K562 (cell line): ENCODE results near the gene HEXD. TPM values are rescaled to one million over a fixed set of nuclear protein-coding genes. Genes with fewer than 3 reads are reported as not detected.

Experiments
- AFF4 ChIP-seq: sonication (generic); formaldehyde crosslinking; IDR thresholded peaks from 2 replicates; pipeline ENCODE4 v1.8.0; 2023; ENCODE audit warnings: mild to moderate bottlenecking, missing genetic modification reagents
- BDP1 ChIP-seq: IDR thresholded peaks from 3 replicates; pipeline ENCODE4 v1.6.1; 2011; ENCODE audit not compliant: insufficient read length, insufficient read depth
- CBX1 ChIP-seq: sonication (generic); IDR thresholded peaks from 2 replicates; pipeline ENCODE4 v1.6.1; 2016; ENCODE audit warnings: antibody characterized with exemption, low read depth, mild to moderate bottlenecking
- CGGBP1 ChIP-seq: fragments of 250-450 bp; sonication (Bioruptor Pico); IDR thresholded peaks from 2 replicates; pipeline ENCODE4 v1.9.0; 2021; ENCODE audit warnings: mild to moderate bottlenecking
- DNMT1 ChIP-seq: fragments of 450-650 bp; IDR thresholded peaks from 2 replicates; pipeline ENCODE4 v1.6.1; 2016; ENCODE audit warnings: antibody characterized with exemption, mild to moderate bottlenecking
- HNRNPL ChIP-seq: fragments of 200-400 bp; formaldehyde crosslinking; IDR thresholded peaks from 2 replicates; pipeline ENCODE4 v1.6.1; 2017; ENCODE audit warnings: low read depth, mild to moderate bottlenecking, low read length
- IFI16 ChIP-seq: fragments of 250-450 bp; sonication (Bioruptor Pico); IDR thresholded peaks from 2 replicates; pipeline ENCODE4 v2.1.2; 2022; ENCODE audit warnings: mild to moderate bottlenecking, inconsistent platforms
- MYBL2 ChIP-seq, 2 experiments: fragments of 450-650 bp in 1 of 2; sonication (generic) in 1 of 2; formaldehyde crosslinking in 1 of 2; IDR thresholded peaks; 2 replicates each; pipeline versions ENCODE4 v1.6.1 to v1.8.1; 2017 to 2022; ENCODE audit warnings: borderline replicate concordance in 1 of 2, inconsistent platforms in 1 of 2, low read depth in 1 of 2, mild to moderate bottlenecking in 1 of 2, missing genetic modification reagents in 1 of 2, moderate library complexity in 1 of 2
- PRDM10 ChIP-seq: fragments of 450-650 bp; IDR thresholded peaks from 2 replicates; pipeline ENCODE4 v1.6.1; 2018; ENCODE audit not compliant: partially characterized antibody
- SAFB ChIP-seq: fragments of 200-400 bp; formaldehyde crosslinking; IDR thresholded peaks from 2 replicates; pipeline ENCODE4 v1.6.1; 2017; ENCODE audit warnings: low read depth, low read length, borderline replicate concordance
- SP1 ChIP-seq: sonication (generic); formaldehyde crosslinking; IDR thresholded peaks from 2 replicates; pipeline ENCODE4 v1.8.1; 2022; ENCODE audit warnings: mild to moderate bottlenecking, missing genetic modification reagents
- SP2 ChIP-seq: IDR thresholded peaks from 2 replicates; pipeline ENCODE4 v1.6.1; 2011; ENCODE audit warnings: mild to moderate bottlenecking, low read depth, low read length, moderate library complexity; ENCODE audit not compliant: poor library complexity, severe bottlenecking; ENCODE audit errors: extremely low read depth
- SREBF1 ChIP-seq: fragments of 150-350 bp; IDR thresholded peaks from 2 replicates; pipeline ENCODE4 v1.6.1; 2014; ENCODE audit warnings: antibody characterized with exemption, low read depth, low read length, borderline replicate concordance
- ZNF449 ChIP-seq: fragments of 250-450 bp; sonication (Bioruptor Pico); IDR thresholded peaks from 2 replicates; pipeline ENCODE4 v1.8.0; 2022; ENCODE audit warnings: moderate library complexity, mild to moderate bottlenecking, inconsistent platforms
- ZNF512 ChIP-seq: IDR thresholded peaks from 2 replicates; pipeline ENCODE4 v1.6.1; 2016; ENCODE audit warnings: missing genetic modification characterization, missing compliant biosample characterization
- polyA plus RNA-seq, 8 experiments: library from polyadenylated mRNA; depleted of rRNA in 4 of 8; stranded (reverse) in 5 of 8; unstranded in 3 of 8; fragments of >200 nt; fragmentation: Nextera tagmentation in 2 of 8; fragmentation: Illumina TruSeq in 1 of 8; extraction: Ambion mirVana in 2 of 8; extraction: Trizol in 1 of 8; gene quantifications; 2 replicates each; pipeline versions ENCODE4 v1.2.1 to v1.2.3, GENCODE V29; 2011 to 2014; ENCODE audit warnings: inconsistent platforms in 1 of 8, missing spikeins in 1 of 8
- total RNA-seq, 7 experiments: library from RNA; depleted of rRNA in 6 of 7; stranded (reverse); fragments of >200 nt in 6 of 7; fragmentation: Illumina TruSeq in 2 of 7; extraction: Trizol in 2 of 7; gene quantifications; 2 replicates each; pipeline versions ENCODE4 v1.2.1 to v1.2.3, GENCODE V29; 2011 to 2021; ENCODE audit warnings: low replicate concordance in 1 of 7

The HEXD gene
- total and polyA plus RNA-seq, 9 of the 15 experiments (the other 6 are each of a cell fraction or from before 2014, with no cell fraction given) = 1.0 to 25.3 (median 10.0) TPM

- TF ChIP-seq IFI16 = no peak
- no peak for TF ChIP-seq ZNF512 (tag)
- TF ChIP-seq SAFB = peak; percentile 38; the same call in 1 of the 2 replicates
- TF ChIP-seq CGGBP1 (CRISPR knock-in tag) = peak; percentile 66; the same call in 1 of the 2 replicates
- TF ChIP-seq SREBF1 = 0 out of 2 replicates have a peak, but pooled peaks have one; percentile 56
- peak; percentile 76 for TF ChIP-seq SP2
- peak; percentile 97 for TF ChIP-seq SP1 (CRISPR knock-in tag)
- TF ChIP-seq PRDM10 = peak; percentile 98
- TF ChIP-seq DNMT1 = no peak
- TF ChIP-seq HNRNPL = peak; percentile 56; the same call in 1 of the 2 replicates
- TF ChIP-seq AFF4 (CRISPR knock-in tag) = peak; percentile 92
- peak; percentile 68; the same call in 1 of the 2 replicates for TF ChIP-seq CBX1
- TF ChIP-seq ZNF449 (CRISPR knock-in tag) = 0 out of 2 replicates have a peak, but pooled peaks have one; percentile 52
- TF ChIP-seq BDP1 = no peak
- TF ChIP-seq MYBL2 (IDR thresholded peaks at IDR 0.05; ENCODE audit: low read depth) = no peak
- TF ChIP-seq MYBL2 (CRISPR knock-in tag; IDR thresholded peaks at IDR 0.05; ENCODE audit: borderline replicate concordance) = no peak
Observed at GRCh38 chr17:82458179-82458884, 40.2 kb downstream of the HEXD start, which contains the start of gene NARF (continued).
